Measurements from ENCODE around the gene USF3.

USF3 gene

GRCh38 chr3:113678773-113679172 lies 17.7 kb downstream of the USF3 start:
- Histone ChIP-seq H2AFZ (ENCODE audit: low read depth) (no peak overlapping the region), H3K27me3 (ENCODE audit: insufficient read depth, low read depth) (no peaks in the 10 kb centered on the region), H3K9ac (no peak overlapping the region), H3K27ac (no peak overlapping the region), H4K20me1 (ENCODE audit: insufficient read depth) (0 out of 2 replicates have a peak, but pooled peaks cover 3% of the 10 kb centered on the region), H3K4me2 (no peak overlapping the region), H3K36me3 (ENCODE audit: insufficient read depth) (no peaks in the 10 kb centered on the region), H3K79me2 (ENCODE audit: insufficient read depth, low read depth) (no peaks in the 10 kb centered on the region), H3K4me1 (ENCODE audit: low read depth, poor library complexity, severe bottlenecking) (no peaks in the 10 kb centered on the region), H3K4me3 (IDR thresholded peaks at IDR 0.05; ENCODE audit: insufficient read depth, low read depth, low read length) (no peak overlapping the region)
- TF ChIP-seq CTCF (conservative IDR thresholded peaks at IDR 0.05; ENCODE audit: low read depth, low read length), result no peak

- Histone ChIP-seq H3K27me3 (ENCODE audit: insufficient read depth, low read depth) (no peaks in the 10 kb centered on the region), H3K9ac (no peak overlapping the region), H3K79me2 (ENCODE audit: insufficient read depth, low read depth) (no peaks in the 10 kb centered on the region), H2AFZ (ENCODE audit: low read depth) (no peak overlapping the region), H3K4me1 (ENCODE audit: low read depth, poor library complexity, severe bottlenecking) (no peaks in the 10 kb centered on the region), H4K20me1 (ENCODE audit: insufficient read depth) (0 out of 2 replicates have a peak, but pooled peaks cover 3% of the 10 kb centered on the region), H3K4me3 (IDR thresholded peaks at IDR 0.05; ENCODE audit: insufficient read depth, low read depth, low read length) (no peak overlapping the region), H3K27ac (no peak overlapping the region), H3K4me2 (no peak overlapping the region), H3K36me3 (ENCODE audit: insufficient read depth) (no peaks in the 10 kb centered on the region)
- TF ChIP-seq CTCF (conservative IDR thresholded peaks at IDR 0.05; ENCODE audit: low read depth, low read length), result no peak
Observed at GRCh38 chr3:113677737-113678136, 18.7 kb downstream of the USF3 start.

GRCh38 chr3:113676261-113676660 lies 20.2 kb downstream of the USF3 start:
- Histone ChIP-seq H3K27me3 (ENCODE audit: insufficient read depth, low read depth) (no peaks in the 10 kb centered on the region), H4K20me1 (ENCODE audit: insufficient read depth) (0 out of 2 replicates have a peak, but pooled peaks cover 3% of the 10 kb centered on the region), H3K4me3 (IDR thresholded peaks at IDR 0.05; ENCODE audit: insufficient read depth, low read depth, low read length) (no peak overlapping the region), H3K4me1 (ENCODE audit: low read depth, poor library complexity, severe bottlenecking) (no peaks in the 10 kb centered on the region), H3K27ac (no peak overlapping the region), H3K79me2 (ENCODE audit: insufficient read depth, low read depth) (no peaks in the 10 kb centered on the region), H2AFZ (ENCODE audit: low read depth) (no peak overlapping the region), H3K36me3 (ENCODE audit: insufficient read depth) (no peaks in the 10 kb centered on the region), H3K4me2 (no peak overlapping the region), H3K9ac (no peak overlapping the region)
- no peak for TF ChIP-seq CTCF (conservative IDR thresholded peaks at IDR 0.05; ENCODE audit: low read depth, low read length)

- H3K4me3 ChIP-seq (IDR thresholded peaks at IDR 0.05; ENCODE audit: insufficient read depth, low read depth, low read length), result no peak overlapping the region
- H3K27ac ChIP-seq, result no peak overlapping the region
- no peaks in the 10 kb centered on the region for H3K4me1 ChIP-seq (ENCODE audit: low read depth, poor library complexity, severe bottlenecking)
- no peak overlapping the region for H3K4me2 ChIP-seq
- no peaks in the 10 kb centered on the region for H3K27me3 ChIP-seq (ENCODE audit: insufficient read depth, low read depth)
- no peaks in the 10 kb centered on the region for H3K36me3 ChIP-seq (ENCODE audit: insufficient read depth)
- H2AFZ ChIP-seq (ENCODE audit: low read depth), result no peak overlapping the region
- TF ChIP-seq CTCF (conservative IDR thresholded peaks at IDR 0.05; ENCODE audit: low read depth, low read length), result no peak
- no peaks in the 10 kb centered on the region for H3K79me2 ChIP-seq (ENCODE audit: insufficient read depth, low read depth)
- no peak overlapping the region for H3K9ac ChIP-seq
- H4K20me1 ChIP-seq (ENCODE audit: insufficient read depth), result 0 out of 2 replicates have a peak, but pooled peaks cover 3% of the 10 kb centered on the region
Observed at GRCh38 chr3:113673593-113673992, 22.8 kb downstream of the USF3 start.

Data from KMS-11 (cell line).